ENCODE data around the gene BTNL3.

Gene BTNL3

GRCh38 chr5:181050016-181050415 is 61.4 kb downstream of the BTNL3 start:
- DNase-seq = no peak

GRCh38 chr5:181051841-181052671 is 63.4 kb downstream of the BTNL3 start:
- DNase-seq = no peak

- no peak for DNase-seq
These were observed 64.2 kb downstream of the BTNL3 start for GRCh38 chr5:181052672-181053487.

- DNase-seq = no peak
These were observed 65.0 kb downstream of the BTNL3 start for GRCh38 chr5:181053488-181054121.

- no peak for DNase-seq
These were observed 65.5 kb downstream of the BTNL3 start for GRCh38 chr5:181054138-181054537.

GRCh38 chr5:181054871-181055459 is 66.3 kb downstream of the BTNL3 start:
- no peak for DNase-seq
